Measurements from ENCODE around the gene ABCC11.

The ABCC11 gene

DNA sequence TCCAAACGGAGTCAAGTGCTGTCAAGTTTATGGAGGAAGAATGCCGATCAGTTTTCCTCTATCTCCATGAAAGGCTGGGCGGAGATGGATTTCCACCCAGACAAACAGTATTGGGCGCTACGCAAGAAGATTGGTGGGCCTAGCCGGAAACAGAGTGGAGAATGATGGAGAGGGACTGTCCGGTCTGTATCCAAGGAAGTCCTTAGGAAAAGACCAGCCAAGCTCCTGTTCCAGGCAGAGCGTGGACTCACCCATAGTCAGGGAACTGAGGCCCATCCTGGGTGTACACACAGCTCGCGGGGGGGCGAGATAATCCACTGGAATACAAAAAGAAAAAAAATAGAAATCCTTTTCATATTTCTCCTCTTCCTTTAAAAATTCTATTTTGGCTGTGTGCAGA lies 90.0 kb downstream of the ABCC11 start:
- DNase-seq: no peak

DNA sequence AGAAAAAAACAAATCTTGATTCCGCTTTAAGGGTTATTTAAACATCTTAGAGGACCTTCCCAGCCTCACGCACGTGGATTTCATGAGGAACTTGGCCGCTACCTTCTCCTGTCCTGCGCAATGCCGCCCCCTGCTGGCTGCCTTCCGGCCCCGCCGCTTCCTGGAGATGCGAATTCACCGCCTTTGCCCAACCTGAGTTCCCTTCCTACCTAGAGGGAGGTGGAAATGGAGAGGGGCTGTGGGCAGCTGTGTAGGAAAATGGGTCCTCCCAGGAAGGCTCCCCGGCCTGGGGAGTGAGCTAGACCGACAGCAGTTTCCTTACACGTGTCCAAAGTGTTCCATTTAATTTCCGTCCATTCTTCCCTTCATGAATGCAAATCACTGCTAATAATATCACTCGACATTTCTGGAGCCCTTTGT lies 90.5 kb downstream of the ABCC11 start:
- DNase-seq: peak; percentile 67

- no peak for DNase-seq
These were observed 91.2 kb downstream of the ABCC11 start, which contains the start of gene ABCC12 for GRCh38 chr16:48155926-48156789. Gene ABCC12 (minus strand): TSS chr16:48155993. CDS start chr16:48146424, 9,569 bp downstream.

- DNase-seq: no peak
These were observed 93.6 kb downstream of the ABCC11 start for GRCh38 chr16:48153774-48154173.

DNA sequence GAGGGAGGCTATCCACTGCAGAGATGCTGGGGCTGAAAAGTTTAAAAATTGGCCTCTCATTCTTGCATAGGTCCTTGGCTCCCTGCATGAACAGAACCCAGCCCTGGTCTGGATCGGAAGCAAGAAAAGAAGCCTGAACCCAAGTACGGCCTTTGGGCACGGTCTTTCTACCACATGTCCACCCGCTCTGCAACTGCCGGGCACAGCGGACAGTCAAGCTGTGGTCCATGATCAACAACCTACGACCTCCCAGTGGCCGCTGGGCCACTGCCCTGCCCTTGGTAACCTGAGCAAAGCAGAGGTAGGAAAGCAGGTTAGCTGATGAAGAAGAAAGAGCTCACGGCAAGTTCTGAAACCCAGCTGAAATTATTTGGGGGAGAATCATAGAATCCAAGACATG lies 95.1 kb downstream of the ABCC11 start:
- DNase-seq: no peak

GRCh38 chr16:48150707-48151106 lies 96.6 kb downstream of the ABCC11 start:
- DNase-seq: no peak

DNA sequence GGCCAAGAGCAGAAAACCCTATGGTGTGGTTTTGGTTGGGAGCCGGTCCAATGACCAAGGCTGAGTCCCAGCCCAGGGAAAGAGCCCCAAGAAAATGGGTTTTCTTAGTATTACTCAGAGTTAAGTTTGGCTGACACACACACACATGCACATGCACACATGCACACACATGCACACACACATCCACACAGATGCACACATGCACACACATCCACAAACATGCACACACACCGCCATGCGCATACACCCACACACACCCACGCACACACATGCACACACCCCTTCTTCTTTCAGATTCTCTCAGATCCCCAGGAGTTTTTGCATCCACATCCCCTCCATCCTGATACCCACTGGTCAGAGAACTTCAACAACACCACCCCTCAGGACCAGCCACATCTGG lies 100.6 kb downstream of the ABCC11 start:
- no peak for DNase-seq

- no peak for DNase-seq
These were observed 101.2 kb downstream of the ABCC11 start for GRCh38 chr16:48146131-48146530.

DNA sequence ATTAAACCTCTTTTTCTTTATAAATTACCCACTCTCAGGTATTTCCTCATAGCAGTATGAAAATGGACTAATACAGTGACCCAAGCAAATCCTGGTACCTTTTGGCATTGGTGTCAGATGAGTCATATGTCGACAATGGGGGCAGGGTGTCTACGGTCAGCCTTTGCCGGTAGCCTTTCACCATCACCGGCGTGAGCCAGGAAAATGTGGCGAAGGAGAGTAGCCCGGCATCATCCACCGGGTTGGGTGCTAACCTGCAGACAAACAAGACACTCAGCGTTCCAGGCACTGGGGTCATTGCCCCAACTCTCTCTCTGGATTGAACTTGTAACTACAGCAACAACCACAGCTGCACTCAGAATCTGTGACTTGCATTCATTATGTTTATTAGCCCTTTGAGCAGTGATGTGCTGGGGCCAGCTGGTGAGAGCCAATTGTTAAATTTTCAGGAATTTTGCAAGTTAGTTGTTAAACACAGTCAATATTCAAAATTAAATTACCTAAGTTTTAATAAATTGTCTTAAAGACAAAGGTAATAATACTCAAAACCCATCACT lies 103.4 kb downstream of the ABCC11 start:
- no peak for DNase-seq

DNA sequence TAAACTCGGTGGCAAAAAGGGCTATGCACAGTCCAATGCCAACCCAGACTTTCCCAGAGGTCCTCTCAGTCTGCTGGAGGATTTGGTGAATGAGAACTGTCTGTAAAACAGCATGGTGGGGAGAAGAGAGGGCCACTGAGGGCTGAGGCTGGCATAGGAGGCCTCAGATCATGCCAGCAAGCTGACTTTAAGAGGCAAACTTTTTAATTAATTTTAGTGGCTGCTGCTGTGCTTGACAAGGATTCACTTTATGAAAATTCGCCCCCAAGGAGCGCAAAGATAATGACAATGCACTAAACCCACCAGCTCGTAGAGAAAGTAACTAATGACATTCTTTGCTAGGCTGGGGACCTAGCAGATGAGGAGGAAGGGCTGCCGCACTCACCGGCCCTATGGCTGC lies 106.5 kb downstream of the ABCC11 start:
- DNase-seq: no peak

DNA sequence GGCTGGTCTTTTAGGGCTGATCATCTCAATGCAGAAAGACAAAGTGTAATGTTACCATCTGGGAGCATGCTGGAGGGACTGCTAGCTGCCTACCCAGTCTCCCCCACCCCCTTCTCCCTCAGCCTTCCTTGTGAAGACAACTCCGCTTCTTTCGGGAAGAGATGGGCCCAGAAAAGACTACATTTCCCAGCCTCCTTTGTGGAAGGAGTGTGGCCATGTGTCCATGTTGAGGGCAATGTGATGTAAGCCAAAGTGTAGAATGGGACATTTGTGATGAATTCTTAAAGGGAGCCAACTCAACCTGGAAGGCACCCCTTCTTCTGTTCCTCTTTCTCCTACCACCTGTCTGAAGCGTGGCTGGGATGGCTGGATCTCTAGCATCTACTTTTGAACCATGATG lies 107.8 kb downstream of the ABCC11 start:
- no peak for DNase-seq

DNA sequence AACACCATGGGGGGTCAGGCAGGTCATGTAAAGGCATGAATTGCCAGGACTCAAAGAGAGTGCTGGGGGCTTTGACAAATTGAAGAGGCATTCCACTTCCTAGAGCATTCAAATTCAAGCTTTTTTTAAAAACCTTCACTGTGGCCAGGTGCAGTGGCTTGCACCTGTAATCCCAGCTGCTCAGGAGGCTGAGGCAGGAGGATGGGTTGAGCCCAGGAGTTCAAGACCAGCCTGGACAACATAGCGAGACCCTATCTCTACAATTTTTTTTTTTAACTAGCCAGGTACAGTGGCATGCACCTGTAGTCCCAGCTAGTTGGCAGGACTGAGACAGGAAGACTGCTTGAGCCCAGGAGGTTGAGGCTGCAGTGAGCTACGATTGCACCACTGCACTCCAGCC lies 108.8 kb downstream of the ABCC11 start:
- no peak for DNase-seq

GRCh38 chr16:48137822-48138221 lies 109.5 kb downstream of the ABCC11 start:
- no peak for DNase-seq

DNA sequence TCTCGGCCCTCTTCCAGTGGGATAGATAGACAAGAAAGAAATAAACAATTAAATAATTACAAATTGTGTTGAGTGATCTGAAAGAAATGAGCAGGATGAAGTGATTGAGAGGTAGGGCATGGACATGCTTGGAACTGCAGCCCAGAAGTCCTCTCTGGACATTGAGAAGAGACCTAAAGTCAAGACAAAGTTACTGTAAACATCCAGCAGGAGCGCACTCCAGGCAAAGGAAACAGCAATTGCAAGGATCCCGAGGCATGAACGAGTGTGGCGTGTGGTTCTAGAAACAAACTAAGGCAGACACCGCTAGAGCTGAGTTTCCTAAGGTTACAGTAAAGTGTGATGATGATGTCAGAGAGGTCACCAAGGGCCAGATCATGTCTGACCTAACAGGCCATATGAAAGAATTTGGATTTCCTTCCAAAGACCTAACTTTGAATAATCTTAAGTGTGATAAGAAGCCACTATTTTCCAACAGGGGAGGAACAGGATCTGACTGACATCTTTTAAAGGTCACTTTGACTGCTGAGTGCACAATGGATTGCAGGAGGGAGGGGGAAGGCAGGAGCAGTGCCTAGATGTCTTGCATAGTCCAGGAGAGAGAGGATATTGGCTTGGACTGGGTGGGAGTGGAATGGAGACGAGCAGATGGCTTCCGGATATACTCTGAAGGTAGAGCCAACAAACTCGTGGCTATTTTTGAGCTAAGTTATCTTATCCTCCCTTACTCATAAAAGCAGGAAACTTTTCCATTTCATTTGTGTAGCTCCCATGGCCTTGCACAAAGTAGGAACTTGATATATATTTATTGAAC lies 110.6 kb downstream of the ABCC11 start:
- no peak for DNase-seq

DNA sequence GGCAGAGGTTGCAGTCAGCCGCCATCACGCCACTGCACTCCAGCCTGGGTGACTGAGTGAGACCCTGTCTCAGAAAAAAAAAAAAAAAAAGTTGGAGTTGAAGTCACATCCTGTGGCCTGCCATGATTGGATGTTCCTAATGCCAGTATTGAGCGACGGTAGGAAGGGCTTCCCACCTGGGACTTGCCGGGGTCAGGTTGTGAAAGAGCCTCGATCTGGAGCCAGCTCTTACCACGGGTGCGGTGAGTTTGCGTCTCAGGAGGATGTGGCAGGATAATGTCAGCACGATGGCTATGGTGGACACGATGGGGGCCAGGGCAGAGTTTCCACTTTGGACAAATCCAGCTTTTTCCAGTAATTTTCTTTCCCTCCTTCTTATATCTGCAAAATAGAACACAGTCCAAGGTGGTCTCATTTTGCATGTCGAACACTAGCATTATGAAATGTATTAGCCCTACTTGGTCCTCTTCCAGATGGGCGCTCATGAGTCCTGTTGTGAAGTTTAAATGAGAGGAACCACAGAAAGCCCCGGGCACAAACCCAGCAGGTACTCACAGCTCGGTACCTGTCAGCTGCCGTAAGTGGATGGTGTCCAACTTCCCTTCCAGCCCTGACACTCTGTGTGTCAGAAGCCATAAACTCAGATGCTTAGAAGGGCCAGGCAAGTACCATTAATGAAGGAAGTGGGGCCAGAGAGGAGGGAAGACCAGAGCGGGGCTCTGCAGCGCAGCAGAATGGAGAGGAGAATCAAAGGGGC lies 113.7 kb downstream of the ABCC11 start:
- DNase-seq: no peak

DNA sequence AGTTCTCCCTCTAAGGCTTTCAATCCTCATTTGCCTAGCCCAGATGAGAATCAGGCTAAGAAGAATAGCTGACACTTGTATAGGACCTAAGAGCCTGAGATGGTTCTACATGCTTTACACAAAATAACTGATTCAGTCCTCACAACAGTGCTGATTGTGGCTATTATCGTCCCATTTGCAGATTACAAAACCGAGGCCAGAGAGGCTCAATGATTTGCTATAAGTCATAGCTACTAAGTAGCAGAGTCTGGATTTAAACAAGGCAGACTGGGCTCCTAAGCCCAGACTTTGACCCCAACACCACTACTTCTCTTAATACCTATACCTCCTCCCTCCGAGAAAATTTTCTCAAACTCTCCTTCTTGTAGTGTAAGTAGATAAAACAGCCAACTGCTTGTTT lies 114.6 kb downstream of the ABCC11 start:
- no peak for DNase-seq

- no peak for DNase-seq
These were observed 116.0 kb downstream of the ABCC11 start for GRCh38 chr16:48131201-48131935.

GRCh38 chr16:48129926-48130325 lies 117.4 kb downstream of the ABCC11 start:
- DNase-seq: no peak

GRCh38 chr16:48128769-48129168 lies 118.6 kb downstream of the ABCC11 start:
- DNase-seq: no peak

DNA sequence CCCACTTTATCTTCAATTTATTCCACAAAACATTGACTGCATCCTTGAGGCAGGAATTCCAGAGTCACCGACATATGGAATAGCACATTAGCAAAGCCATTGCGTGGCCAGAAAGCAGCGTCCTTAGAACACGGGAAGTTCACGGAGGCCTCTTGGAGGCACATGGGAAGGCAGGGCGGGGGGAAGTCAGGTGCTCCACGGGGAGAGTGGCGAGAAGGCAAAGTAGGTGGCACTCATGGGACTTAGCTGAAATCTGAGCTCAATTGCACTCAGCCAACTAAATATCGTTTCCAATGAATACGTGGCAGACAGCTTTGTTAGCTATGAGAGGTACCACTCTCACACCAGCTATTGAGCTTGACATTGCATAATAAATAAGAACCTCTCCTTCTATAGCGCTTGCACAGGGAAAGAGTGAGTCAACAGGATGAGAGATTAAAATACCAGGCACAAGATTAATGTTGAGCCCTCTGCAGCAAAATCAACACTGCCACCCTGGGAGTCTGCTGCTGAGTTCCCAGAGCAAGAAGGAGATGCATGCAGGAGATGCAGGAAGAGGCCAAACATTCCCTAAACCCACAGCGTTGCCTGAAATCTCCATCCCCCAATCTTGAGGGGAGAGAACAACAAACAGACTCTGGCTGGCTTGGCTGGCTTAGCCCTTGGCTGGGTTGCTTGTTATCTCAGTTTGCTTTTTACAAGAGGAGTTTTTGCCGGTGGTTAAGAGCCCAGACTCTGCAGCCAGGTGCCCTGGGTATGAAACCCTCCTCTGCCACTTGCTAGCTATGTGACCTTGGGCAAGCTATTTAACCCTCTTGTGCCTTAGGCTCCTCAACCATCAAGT lies 120.3 kb downstream of the ABCC11 start:
- peak; percentile 97 for DNase-seq

DNA sequence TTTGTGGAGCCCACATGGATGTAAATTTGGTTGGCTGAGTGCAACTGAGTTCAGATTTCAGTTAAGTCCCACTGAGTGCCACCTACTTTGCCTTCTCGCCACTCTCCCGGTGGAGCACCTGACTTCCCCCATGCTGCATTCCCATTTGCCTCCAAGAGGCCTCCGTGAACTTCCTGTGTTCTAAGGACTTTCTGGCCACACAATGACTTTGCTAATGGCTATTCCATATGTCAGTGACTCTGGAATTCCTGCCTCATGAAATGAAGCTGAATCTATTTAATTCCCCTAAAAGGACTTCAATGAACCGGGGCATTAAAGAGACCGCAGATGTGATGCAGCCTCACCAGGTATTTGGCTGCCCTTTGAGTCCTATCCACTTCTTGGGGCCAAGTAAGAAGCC lies 121.5 kb downstream of the ABCC11 start:
- peak; percentile 14 for DNase-seq

Measured in EL (cell line).